ENCODE results near the gene TMEM132A. TPM values are rescaled to one million over a fixed set of nuclear protein-coding genes. Genes with fewer than 3 reads are reported as not detected.

The TMEM132A gene
- total and polyA plus RNA-seq, 2 of the 13 experiments (the other 11 are each of a cell fraction or from before 2014, with no cell fraction given): 11.1 to 32.9 TPM

DNA sequence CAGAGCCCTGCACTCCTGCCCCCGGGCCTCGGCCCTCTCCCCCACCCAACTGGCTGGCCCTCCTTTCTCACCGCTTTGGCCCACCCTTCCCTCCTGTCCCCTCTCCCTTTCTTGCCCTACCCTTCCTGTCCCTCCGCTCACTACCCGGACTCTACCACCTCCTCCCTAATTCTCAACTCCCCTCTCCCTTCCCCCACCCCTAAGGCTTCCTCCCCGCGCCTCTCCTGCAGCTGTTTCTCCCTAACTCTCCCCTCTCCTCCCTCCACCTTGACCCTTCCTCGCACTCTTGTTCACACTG is 27.3 kb downstream of the TMEM132A start:
- ChIA-PET POLR2A (no interaction called here), CTCF (ENCODE audit: low intra/inter-chr PET ratio, low total read pairs) (no interaction called here)
- no peak overlapping the region for H3K27ac ChIP-seq (ENCODE audit: extremely low read length, insufficient read depth, low read length)
- no peaks in the 10 kb centered on the region for H3K4me1 ChIP-seq (ENCODE audit: insufficient read depth, low read length)
- ATAC-seq (no peak), DNase-seq (ENCODE audit: low spot score) (no peak), FAIRE-seq (no peak)
- TF ChIP-seq ZFAT (CRISPR knock-in tag; conservative IDR thresholded peaks at IDR 0.05) (no peak), ZNF12 (CRISPR knock-in tag; IDR thresholded peaks at IDR 0.05) (no peak), SALL2 (CRISPR knock-in tag; IDR thresholded peaks at IDR 0.05) (no peak), MTA3 (CRISPR knock-in tag; IDR thresholded peaks at IDR 0.05) (no peak), HES4 (CRISPR knock-in tag; IDR thresholded peaks at IDR 0.05; ENCODE audit: borderline replicate concordance) (no peak), CENPT (CRISPR knock-in tag; IDR thresholded peaks at IDR 0.05; ENCODE audit: low read depth) (no peak), HNF1B (CRISPR knock-in tag; IDR thresholded peaks at IDR 0.05) (no peak), KLF13 (CRISPR knock-in tag; IDR thresholded peaks at IDR 0.05) (no peak), SP1 (IDR thresholded peaks at IDR 0.05) (no peak), SP1 (CRISPR knock-in tag; IDR thresholded peaks at IDR 0.05) (no peak), SETDB1 (CRISPR knock-in tag; IDR thresholded peaks at IDR 0.05; ENCODE audit: borderline replicate concordance) (no peak), KLF12 (CRISPR knock-in tag; IDR thresholded peaks at IDR 0.05; ENCODE audit: borderline replicate concordance) (no peak), ZMYM4 (CRISPR knock-in tag; IDR thresholded peaks at IDR 0.05) (no peak), NFKBIZ (CRISPR knock-in tag; IDR thresholded peaks at IDR 0.05) (no peak)
- TF ChIP-seq, protein P1, sequence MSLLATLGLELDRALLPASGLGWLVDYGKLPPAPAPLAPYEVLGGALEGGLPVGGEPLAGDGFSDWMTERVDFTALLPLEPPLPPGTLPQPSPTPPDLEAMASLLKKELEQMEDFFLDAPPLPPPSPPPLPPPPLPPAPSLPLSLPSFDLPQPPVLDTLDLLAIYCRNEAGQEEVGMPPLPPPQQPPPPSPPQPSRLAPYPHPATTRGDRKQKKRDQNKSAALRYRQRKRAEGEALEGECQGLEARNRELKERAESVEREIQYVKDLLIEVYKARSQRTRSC (CRISPR knock-in tag; IDR thresholded peaks at IDR 0.05; ENCODE audit: low read depth): no peak
- TF ChIP-seq, protein P2, sequence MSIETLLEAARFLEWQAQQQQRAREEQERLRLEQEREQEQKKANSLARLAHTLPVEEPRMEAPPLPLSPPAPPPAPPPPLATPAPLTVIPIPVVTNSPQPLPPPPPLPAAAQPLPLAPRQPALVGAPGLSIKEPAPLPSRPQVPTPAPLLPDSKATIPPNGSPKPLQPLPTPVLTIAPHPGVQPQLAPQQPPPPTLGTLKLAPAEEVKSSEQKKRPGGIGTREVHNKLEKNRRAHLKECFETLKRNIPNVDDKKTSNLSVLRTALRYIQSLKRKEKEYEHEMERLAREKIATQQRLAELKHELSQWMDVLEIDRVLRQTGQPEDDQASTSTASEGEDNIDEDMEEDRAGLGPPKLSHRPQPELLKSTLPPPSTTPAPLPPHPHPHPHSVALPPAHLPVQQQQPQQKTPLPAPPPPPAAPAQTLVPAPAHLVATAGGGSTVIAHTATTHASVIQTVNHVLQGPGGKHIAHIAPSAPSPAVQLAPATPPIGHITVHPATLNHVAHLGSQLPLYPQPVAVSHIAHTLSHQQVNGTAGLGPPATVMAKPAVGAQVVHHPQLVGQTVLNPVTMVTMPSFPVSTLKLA (IDR thresholded peaks at IDR 0.05): no peak
- TF ChIP-seq, protein P3, sequence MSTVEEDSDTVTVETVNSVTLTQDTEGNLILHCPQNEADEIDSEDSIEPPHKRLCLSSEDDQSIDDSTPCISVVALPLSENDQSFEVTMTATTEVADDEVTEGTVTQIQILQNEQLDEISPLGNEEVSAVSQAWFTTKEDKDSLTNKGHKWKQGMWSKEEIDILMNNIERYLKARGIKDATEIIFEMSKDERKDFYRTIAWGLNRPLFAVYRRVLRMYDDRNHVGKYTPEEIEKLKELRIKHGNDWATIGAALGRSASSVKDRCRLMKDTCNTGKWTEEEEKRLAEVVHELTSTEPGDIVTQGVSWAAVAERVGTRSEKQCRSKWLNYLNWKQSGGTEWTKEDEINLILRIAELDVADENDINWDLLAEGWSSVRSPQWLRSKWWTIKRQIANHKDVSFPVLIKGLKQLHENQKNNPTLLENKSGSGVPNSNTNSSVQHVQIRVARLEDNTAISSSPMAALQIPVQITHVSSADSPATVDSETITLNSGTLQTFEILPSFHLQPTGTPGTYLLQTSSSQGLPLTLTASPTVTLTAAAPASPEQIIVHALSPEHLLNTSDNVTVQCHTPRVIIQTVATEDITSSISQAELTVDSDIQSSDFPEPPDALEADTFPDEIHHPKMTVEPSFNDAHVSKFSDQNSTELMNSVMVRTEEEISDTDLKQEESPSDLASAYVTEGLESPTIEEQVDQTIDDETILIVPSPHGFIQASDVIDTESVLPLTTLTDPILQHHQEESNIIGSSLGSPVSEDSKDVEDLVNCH (CRISPR knock-in tag; IDR thresholded peaks at IDR 0.05): no peak
- TF ChIP-seq, protein P4, sequence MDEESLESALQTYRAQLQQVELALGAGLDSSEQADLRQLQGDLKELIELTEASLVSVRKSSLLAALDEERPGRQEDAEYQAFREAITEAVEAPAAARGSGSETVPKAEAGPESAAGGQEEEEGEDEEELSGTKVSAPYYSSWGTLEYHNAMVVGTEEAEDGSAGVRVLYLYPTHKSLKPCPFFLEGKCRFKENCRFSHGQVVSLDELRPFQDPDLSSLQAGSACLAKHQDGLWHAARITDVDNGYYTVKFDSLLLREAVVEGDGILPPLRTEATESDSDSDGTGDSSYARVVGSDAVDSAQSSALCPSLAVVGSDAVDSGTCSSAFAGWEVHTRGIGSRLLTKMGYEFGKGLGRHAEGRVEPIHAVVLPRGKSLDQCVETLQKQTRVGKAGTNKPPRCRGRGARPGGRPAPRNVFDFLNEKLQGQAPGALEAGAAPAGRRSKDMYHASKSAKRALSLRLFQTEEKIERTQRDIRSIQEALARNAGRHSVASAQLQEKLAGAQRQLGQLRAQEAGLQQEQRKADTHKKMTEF (CRISPR knock-in tag; IDR thresholded peaks at IDR 0.05): no peak
- H3K36me3 ChIP-seq (replicated peaks in 1 of 2; ENCODE audit: control insufficient read depth in 1 of 2, insufficient read depth in 2 of 2, low read length in 2 of 2): no peaks in the 10 kb centered on the region
- no peaks in the 10 kb centered on the region for H3K79me2 ChIP-seq (ENCODE audit: insufficient read depth, low read length)
- peak overlapping the region in 2 of 3 experiments; percentile 57 to 81; a peak in 1 of 6 replicates for H3K4me3 ChIP-seq (replicated peaks in 1 of 3; ENCODE audit: insufficient read depth in 1 of 3, low read depth in 2 of 3, low read length in 3 of 3)
- peaks cover 0 to 15% of the 10 kb centered on the region in 2 experiments; a peak in 2 of 5 replicates for H3K27me3 ChIP-seq (ENCODE audit: control insufficient read depth in 1 of 2, insufficient read depth in 2 of 2, low read length in 2 of 2)
- H3K9ac ChIP-seq (ENCODE audit: insufficient read depth, low read depth, low read length): no peak overlapping the region
- intact Hi-C loops (cut with micrococcal nuclease; ENCODE audit: unreplicated experiment) (no loop called here), in situ Hi-C loops (cut with HindIII; ENCODE audit: extremely low pct_ligation_motif_present, low pct_unique_long_range_greater_than_20kb) (no loop called here)
- no peaks in the 10 kb centered on the region for H4K20me1 ChIP-seq (ENCODE audit: insufficient read depth, low read length)
- no peaks in the 10 kb centered on the region for H3K9me3 ChIP-seq (ENCODE audit: low read length)
- WGBS (ENCODE audit: low lambda C conversion rate): 79% methylated on average over 8 of the region's 8 CpGs
- peak overlapping the region; percentile 86 for H3K4me2 ChIP-seq (ENCODE audit: low read depth, low read length)
- no peak overlapping the region for H2AFZ ChIP-seq (ENCODE audit: low read length)
- no TSS peak for BruUV-seq (replicated peaks)
